ELF-1 (cell line): ENCODE measurements around the gene MYLIP.
A peak's percentile ranks its signal among the peaks of the same experiment; 100 is the strongest.
"Not testable (repeated sequence)": the region's sequence is repeated elsewhere in the genome, so short reads cannot be mapped to it uniquely, and the experiment has no call there.

Experiments used
- DNase-seq: peaks from one replicate; pipeline ENCODE4 v3.0.0-alpha.2; 2016; ENCODE audit warnings: low read depth, low spot score

Gene MYLIP

GRCh38 chr6:16171400-16171799, 42.5 kb downstream of the MYLIP start:
- no peak for DNase-seq

- no peak for DNase-seq
Observed at GRCh38 chr6:16173167-16173940, 44.5 kb downstream of the MYLIP start.

- peak; percentile 61 for DNase-seq
Observed at GRCh38 chr6:16174416-16175078, 45.7 kb downstream of the MYLIP start.

GRCh38 chr6:16176600-16176999, 47.7 kb downstream of the MYLIP start:
- DNase-seq: not testable (repeated sequence)

- no peak for DNase-seq
Observed at GRCh38 chr6:16177881-16178280, 49.0 kb downstream of the MYLIP start.

- no peak for DNase-seq
Observed at GRCh38 chr6:16178351-16178750, 49.5 kb downstream of the MYLIP start.

GRCh38 chr6:16179063-16179462, 50.2 kb downstream of the MYLIP start:
- no peak for DNase-seq

- DNase-seq: no peak
Observed at GRCh38 chr6:16179970-16180431, 51.1 kb downstream of the MYLIP start.

- DNase-seq: no peak
Observed at GRCh38 chr6:16180696-16181438, 52.0 kb downstream of the MYLIP start.

GRCh38 chr6:16181439-16182297, 52.8 kb downstream of the MYLIP start:
- DNase-seq: no peak

- DNase-seq: no peak
Observed at GRCh38 chr6:16183187-16183664, 54.3 kb downstream of the MYLIP start.

- DNase-seq: peak; percentile 36
Observed at GRCh38 chr6:16184129-16184528, 55.2 kb downstream of the MYLIP start.

GRCh38 chr6:16184551-16184950, 55.7 kb downstream of the MYLIP start:
- DNase-seq: no peak

GRCh38 chr6:16187176-16187575, 58.3 kb downstream of the MYLIP start:
- DNase-seq: no peak

- DNase-seq: no peak
Observed at GRCh38 chr6:16190214-16190613, 61.3 kb downstream of the MYLIP start.

- DNase-seq: no peak
Observed at GRCh38 chr6:16196260-16196983, 67.5 kb downstream of the MYLIP start.

GRCh38 chr6:16196984-16197546, 68.2 kb downstream of the MYLIP start:
- no peak for DNase-seq
